ENCODE results near the gene ECPAS.

Gene ECPAS

DNA sequence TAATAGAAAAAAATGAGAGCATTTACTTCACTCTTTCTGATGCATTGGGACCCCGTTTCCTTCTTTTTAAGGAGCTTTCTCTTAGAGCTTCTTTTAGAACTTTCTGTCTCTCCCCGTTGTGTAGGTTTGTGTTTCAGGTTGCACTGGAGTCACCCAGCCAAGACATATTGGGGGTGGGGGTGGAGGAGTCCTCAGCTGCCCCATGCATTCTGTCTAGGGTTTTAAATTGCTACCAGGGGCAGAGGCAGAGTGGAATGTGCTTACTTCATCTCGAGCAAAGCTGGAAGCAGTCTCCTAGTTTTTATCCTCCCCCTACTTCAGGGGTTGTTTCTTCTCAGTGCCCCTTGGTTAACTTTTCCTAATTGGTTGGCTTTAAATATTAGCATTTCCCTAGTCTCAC, 163.6 kb downstream of the ECPAS start:
- no peak for DNase-seq

DNA sequence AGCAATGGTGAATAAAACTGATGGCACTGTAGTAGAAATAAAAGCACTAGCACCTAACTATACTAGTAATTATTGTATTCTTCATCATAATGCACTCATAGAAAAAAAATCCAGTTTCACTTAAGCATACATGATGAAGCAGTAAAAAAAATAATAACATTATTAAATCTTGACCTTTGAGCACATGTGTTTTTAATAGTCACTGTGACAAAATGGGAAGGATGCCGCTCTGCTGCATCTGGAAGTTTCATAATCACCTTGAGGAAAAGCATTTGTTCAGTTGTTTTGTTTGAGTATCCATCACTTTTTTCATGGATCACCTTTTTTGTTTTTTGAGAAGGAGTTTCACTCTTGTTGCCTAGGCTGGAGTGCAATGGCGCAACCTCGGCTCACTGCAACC, 167.4 kb downstream of the ECPAS start:
- no peak for DNase-seq

Data from RPMI8226 (cell line).